Peyer's patch (tissue), 4 donors: ENCODE results near the gene TBC1D22B. TPM values are rescaled to one million over a fixed set of nuclear protein-coding genes. Genes with fewer than 3 reads are reported as not detected.
A peak's percentile ranks its signal among the peaks of the same experiment; 100 is the strongest.

ENCODE experiments used
- DNase-seq, 3 donors: peaks; one replicate each; pipeline ENCODE4 v3.0.0-alpha.2; 2017 to 2019
- H3K27ac ChIP-seq, 4 donors: fragments of 200-600 bp; sonication (generic); one replicate each; pipeline ENCODE4 v1.5.1; 2016 to 2019
- H3K27me3 ChIP-seq, 2 donors: fragments of 200-600 bp; sonication (generic); one replicate each; pipeline ENCODE4 v1.5.1; 2019
- H3K36me3 ChIP-seq, 3 donors: fragments of 200-600 bp; sonication (generic); one replicate each; pipeline ENCODE4 v1.5.1; 2016 to 2019
- H3K4me1 ChIP-seq, 4 donors: fragments of 200-600 bp; sonication (generic); one replicate each; pipeline ENCODE4 v1.5.1; 2016 to 2019
- H3K4me3 ChIP-seq, 4 donors: fragments of 200-600 bp; sonication (generic); 1 replicate in 3 of 4; 2 replicates in 1 of 4; pipeline ENCODE4 v1.5.1; 2016 to 2019; ENCODE audit warnings: mild to moderate bottlenecking in 1 of 4
- H3K9me3 ChIP-seq, 4 donors: fragments of 200-600 bp; sonication (generic); one replicate each; pipeline ENCODE4 v1.5.1; 2016 to 2019; ENCODE audit warnings: mild to moderate bottlenecking in 1 of 4
- POLR2A ChIP-seq, 2 donors: fragments of 450-650 bp; IDR thresholded peaks; one replicate each; pipeline ENCODE4 v1.5.1; 2017; ENCODE audit warnings: antibody characterized with exemption in 2 of 2, mild to moderate bottlenecking in 2 of 2, moderate library complexity in 2 of 2
- total RNA-seq, 4 donors: library from RNA; depleted of rRNA; stranded (reverse); fragments of >200 nt; gene quantifications; one replicate each; pipeline ENCODE4 v1.1.0, GENCODE V29; 2016
- TF ChIP-seq, protein P1 (sequence below), 6 experiments: fragments of 450-650 bp in 4 of 6; fragments of 200-600 bp in 2 of 6; sonication (generic) in 1 of 6; IDR thresholded peaks; one replicate each; pipeline ENCODE4 v1.5.1; 2017 to 2019; ENCODE audit warnings: antibody characterized with exemption in 6 of 6, mild to moderate bottlenecking in 3 of 6, moderate library complexity in 1 of 6

The TBC1D22B gene
- total RNA-seq, 4 donors from 2014 or later = 12.4 to 23.3 (median 19.0) TPM

DNA sequence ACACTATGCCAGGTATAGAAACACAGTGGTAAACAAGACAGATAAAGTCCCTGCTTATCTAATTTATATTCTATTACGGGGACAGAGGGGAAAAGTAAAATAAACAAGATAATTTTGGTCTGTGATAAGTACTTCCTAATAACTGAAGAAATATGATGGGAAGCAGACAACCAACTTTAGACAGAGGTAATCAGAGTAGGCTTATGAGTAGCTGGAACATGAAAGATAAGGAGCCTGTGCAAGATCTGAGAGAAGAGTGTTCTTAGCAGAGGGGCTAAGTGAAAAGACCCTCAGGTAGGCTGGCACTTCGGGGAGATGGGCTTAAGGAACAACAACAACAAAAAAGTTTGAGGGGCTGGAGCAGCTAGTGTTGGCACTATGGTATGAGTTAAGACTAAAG is 100.3 kb downstream of the TBC1D22B start:
- Histone ChIP-seq H3K27me3 (no peaks in the 10 kb centered on the region), H3K4me3 (no peak overlapping the region), H3K36me3 (peaks cover 0 to 27% (median 0%) of the 10 kb centered on the region in 3 donors), H3K9me3 (no peaks in the 10 kb centered on the region), H3K27ac (no peak overlapping the region), H3K4me1 (no peaks in the 10 kb centered on the region)
- TF ChIP-seq POLR2A (IDR thresholded peaks at IDR 0.05) = no peak
- TF ChIP-seq, protein P1, sequence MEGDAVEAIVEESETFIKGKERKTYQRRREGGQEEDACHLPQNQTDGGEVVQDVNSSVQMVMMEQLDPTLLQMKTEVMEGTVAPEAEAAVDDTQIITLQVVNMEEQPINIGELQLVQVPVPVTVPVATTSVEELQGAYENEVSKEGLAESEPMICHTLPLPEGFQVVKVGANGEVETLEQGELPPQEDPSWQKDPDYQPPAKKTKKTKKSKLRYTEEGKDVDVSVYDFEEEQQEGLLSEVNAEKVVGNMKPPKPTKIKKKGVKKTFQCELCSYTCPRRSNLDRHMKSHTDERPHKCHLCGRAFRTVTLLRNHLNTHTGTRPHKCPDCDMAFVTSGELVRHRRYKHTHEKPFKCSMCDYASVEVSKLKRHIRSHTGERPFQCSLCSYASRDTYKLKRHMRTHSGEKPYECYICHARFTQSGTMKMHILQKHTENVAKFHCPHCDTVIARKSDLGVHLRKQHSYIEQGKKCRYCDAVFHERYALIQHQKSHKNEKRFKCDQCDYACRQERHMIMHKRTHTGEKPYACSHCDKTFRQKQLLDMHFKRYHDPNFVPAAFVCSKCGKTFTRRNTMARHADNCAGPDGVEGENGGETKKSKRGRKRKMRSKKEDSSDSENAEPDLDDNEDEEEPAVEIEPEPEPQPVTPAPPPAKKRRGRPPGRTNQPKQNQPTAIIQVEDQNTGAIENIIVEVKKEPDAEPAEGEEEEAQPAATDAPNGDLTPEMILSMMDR (IDR thresholded peaks at IDR 0.05) = no peak
- no peak for DNase-seq

DNA sequence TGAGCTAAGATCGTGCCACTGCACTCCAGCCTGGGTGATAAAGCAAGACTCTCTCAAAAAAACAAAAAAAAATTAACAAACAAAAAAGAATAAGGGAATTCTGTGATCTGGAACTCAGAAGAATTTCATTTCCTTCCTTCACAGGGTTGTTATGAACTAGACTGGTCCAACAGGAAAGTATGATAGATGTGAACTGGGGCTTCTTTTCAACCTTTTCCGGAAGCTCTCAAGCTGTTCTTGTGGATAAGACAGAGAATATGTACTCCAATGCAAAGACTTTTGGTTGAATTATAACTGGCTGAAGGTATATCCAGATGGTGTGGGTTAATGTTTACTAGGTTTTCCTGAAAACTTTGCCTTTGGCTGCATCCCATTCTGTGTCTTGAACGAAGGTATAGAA is 101.5 kb downstream of the TBC1D22B start:
- H3K4me1 ChIP-seq = no peaks in the 10 kb centered on the region
- H3K27ac ChIP-seq = no peak overlapping the region
- no peaks in the 10 kb centered on the region for H3K9me3 ChIP-seq
- DNase-seq = no peak
- TF ChIP-seq, protein P1 (IDR thresholded peaks at IDR 0.05) = no peak
- TF ChIP-seq POLR2A (IDR thresholded peaks at IDR 0.05) = no peak
- no peaks in the 10 kb centered on the region for H3K27me3 ChIP-seq
- H3K36me3 ChIP-seq = peaks cover 0 to 27% (median 3%) of the 10 kb centered on the region in 3 donors
- no peak overlapping the region for H3K4me3 ChIP-seq

DNA sequence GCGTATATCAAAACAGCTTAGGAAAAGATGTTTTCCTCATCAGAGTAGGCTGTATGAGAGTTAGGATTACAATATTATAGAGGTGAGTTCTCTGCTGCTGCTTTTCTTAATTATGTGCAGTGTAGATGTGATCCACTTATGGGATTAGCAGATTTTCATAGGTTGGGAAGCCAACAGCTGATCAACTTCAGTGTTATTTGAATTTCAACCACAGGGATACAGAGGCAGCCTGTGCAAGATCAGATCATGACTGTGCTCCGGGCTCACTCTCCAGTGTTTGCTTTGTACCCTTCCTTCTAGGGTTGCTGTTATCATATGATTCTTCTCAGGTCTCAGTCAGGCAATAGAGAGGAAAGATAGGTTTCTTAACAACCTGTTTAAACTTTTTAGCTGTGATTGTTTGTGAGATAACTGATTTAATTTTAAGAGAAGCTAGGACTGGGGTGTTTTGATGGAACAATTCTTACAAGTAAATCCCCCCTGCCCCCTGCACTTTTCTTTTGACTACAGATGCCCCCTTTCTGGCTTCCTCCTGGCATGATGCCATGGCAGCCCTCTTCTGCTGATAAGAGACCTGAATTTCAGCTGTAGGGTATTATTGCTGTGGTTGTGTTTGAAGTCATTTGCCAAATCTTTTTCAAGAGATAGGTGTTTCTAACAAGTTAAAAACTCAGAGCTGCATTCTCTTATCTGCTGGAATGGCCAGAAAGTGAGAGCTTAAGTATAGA is 104.7 kb downstream of the TBC1D22B start:
- H3K4me1 ChIP-seq = no peaks in the 10 kb centered on the region
- peaks cover 0 to 27% (median 3%) of the 10 kb centered on the region in 3 donors for H3K36me3 ChIP-seq
- H3K9me3 ChIP-seq = no peaks in the 10 kb centered on the region
- H3K27ac ChIP-seq = no peak overlapping the region
- H3K4me3 ChIP-seq = no peak overlapping the region
- TF ChIP-seq POLR2A (IDR thresholded peaks at IDR 0.05) = no peak
- TF ChIP-seq, protein P1 (IDR thresholded peaks at IDR 0.05) = no peak
- DNase-seq = no peak
- H3K27me3 ChIP-seq = no peaks in the 10 kb centered on the region

DNA sequence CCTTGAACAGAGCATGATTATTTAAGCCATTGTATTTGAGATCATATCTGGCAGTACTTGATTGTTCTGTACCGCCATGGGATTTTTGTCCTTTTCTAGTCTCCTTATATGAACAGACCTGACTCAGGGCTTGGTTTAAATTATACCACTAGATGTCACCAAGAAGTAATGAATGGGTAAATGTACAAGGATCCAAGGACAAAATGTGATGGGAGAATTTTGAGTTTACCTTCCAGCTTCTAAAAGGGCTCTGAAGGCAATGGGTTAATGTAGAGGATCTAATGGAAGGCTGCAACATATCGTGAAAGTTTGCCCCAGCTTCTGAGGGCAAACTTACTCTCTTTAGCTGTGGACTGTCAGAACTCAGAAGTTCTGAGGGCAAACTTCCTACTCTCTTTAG is 108.2 kb downstream of the TBC1D22B start:
- H3K4me1 ChIP-seq = no peaks in the 10 kb centered on the region
- no peaks in the 10 kb centered on the region for H3K9me3 ChIP-seq
- H3K27ac ChIP-seq = no peak overlapping the region
- no peak for TF ChIP-seq POLR2A (IDR thresholded peaks at IDR 0.05)
- TF ChIP-seq, protein P1 (IDR thresholded peaks at IDR 0.05) = peak in 2 of 6 experiments; percentile 6 to 9
- no peaks in the 10 kb centered on the region for H3K27me3 ChIP-seq
- peaks cover 0 to 34% (median 3%) of the 10 kb centered on the region in 3 donors for H3K36me3 ChIP-seq
- no peak overlapping the region for H3K4me3 ChIP-seq
- no peak for DNase-seq

DNA sequence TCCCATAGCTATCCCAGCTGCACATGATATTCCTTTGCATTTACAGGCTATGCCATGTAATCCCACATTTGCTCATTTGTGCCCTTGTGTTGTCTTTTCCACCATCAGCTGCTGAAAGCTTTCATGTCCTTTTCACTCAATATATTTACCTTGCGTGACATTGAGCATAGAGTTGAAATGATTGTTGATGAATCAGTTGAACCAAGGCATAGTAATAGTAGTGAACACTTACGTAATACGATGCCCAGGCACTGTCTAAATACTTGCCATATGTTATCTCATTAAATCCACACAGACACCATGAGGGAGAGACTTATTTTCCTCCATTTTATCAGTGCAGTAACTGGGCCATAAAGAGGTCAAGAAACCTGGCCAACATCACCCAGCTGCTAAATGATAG is 109.3 kb downstream of the TBC1D22B start:
- Histone ChIP-seq H3K27me3 (no peaks in the 10 kb centered on the region), H3K27ac (no peak overlapping the region), H3K9me3 (no peaks in the 10 kb centered on the region), H3K4me3 (no peak overlapping the region), H3K4me1 (no peaks in the 10 kb centered on the region), H3K36me3 (peaks cover 0 to 31% (median 3%) of the 10 kb centered on the region in 3 donors)
- DNase-seq = no peak
- TF ChIP-seq POLR2A (IDR thresholded peaks at IDR 0.05) = no peak
- TF ChIP-seq, protein P1 (IDR thresholded peaks at IDR 0.05) = no peak
